Body of pancreas (tissue), 4 donors: ENCODE measurements around the gene ULK4. TPM values are rescaled to one million over a fixed set of nuclear protein-coding genes. Genes with fewer than 3 reads are reported as not detected.
"Not testable (repeated sequence)": the region's sequence is repeated elsewhere in the genome, so short reads cannot be mapped to it uniquely, and the experiment has no call there.

Source experiments
- ATAC-seq: fragments of 150-250 bp; one replicate; pipeline ENCODE4 v1.9.1; 2016
- DNase-seq, 4 donors: peaks; one replicate each; pipeline ENCODE4 v3.0.0-alpha.2; 2019
- H3K27ac ChIP-seq, 4 donors: fragments of 200-600 bp; sonication (generic); 1 replicate in 3 of 4; 2 replicates in 1 of 4; pipeline versions ENCODE4 v1.5.1 to v1.6.1; 2016 to 2019; ENCODE audit warnings: mild to moderate bottlenecking in 1 of 4, mixed read lengths in 1 of 4, moderate library complexity in 1 of 4
- H3K27me3 ChIP-seq, 2 donors: fragments of 200-600 bp; sonication (generic); one replicate each; pipeline ENCODE4 v1.6.0; 2016; ENCODE audit warnings: mild to moderate bottlenecking in 1 of 2
- H3K36me3 ChIP-seq, 2 donors: fragments of 200-600 bp; sonication (generic); replicated peaks in 1 of 2; 2 replicates each; pipeline ENCODE4 v1.5.1; 2016; ENCODE audit warnings: low read depth in 2 of 2; ENCODE audit not compliant: insufficient read depth in 1 of 2
- H3K4me1 ChIP-seq: fragments of 200-600 bp; sonication (generic); one replicate; pipeline ENCODE4 v1.6.0; 2016
- H3K4me3 ChIP-seq, 2 donors: fragments of 200-600 bp; sonication (generic); 1 replicate in 1 of 2; 2 replicates in 1 of 2; pipeline ENCODE4 v1.5.1; 2016 to 2019
- H3K9me3 ChIP-seq, 3 donors: fragments of 200-600 bp; sonication (generic); 1 replicate in 2 of 3; 2 replicates in 1 of 3; pipeline ENCODE4 v1.5.1; 2016
- CTCF ChIP-seq, 7 experiments: fragments of 450-650 bp in 4 of 7; fragments of 200-600 bp in 3 of 7; sonication (generic) in 3 of 7; IDR thresholded peaks; one replicate each; pipeline ENCODE4 v1.5.1; 2016 to 2019; ENCODE audit warnings: antibody characterized with exemption in 7 of 7
- POLR2A ChIP-seq, 3 donors: fragments of 450-650 bp; IDR thresholded peaks; one replicate each; pipeline ENCODE4 v1.6.1; 2016; ENCODE audit warnings: antibody characterized with exemption in 3 of 3, mild to moderate bottlenecking in 2 of 3
- WGBS, 2 donors: methylation state at CpG; one replicate each; pipeline ENCODE4 v1.1.5; 2017; 5-methylcytosine and 5-hydroxymethylcytosine counted together
- intact Hi-C: fragments of 100-400 bp; cut with DNase I; formaldehyde crosslinking; loops from one replicate; pipeline ENCODE4 v1.15.1; 2023
- total RNA-seq, 2 donors: library from RNA; depleted of rRNA; stranded (reverse); fragments of >200 nt; gene quantifications; one replicate each; pipeline ENCODE4 v1.1.0, GENCODE V29; 2016

The ULK4 gene
- total RNA-seq, 2 donors from 2014 or later, result 7.3 to 12.5 TPM

- no peak for TF ChIP-seq POLR2A (IDR thresholded peaks at IDR 0.05)
- TF ChIP-seq CTCF (IDR thresholded peaks at IDR 0.05), result no peak
- ATAC-seq (no peak), DNase-seq (no peak)
- Histone ChIP-seq H3K4me1 (no peaks in the 10 kb centered on the region), H3K9me3 (no peaks in the 10 kb centered on the region), H3K36me3 (no peaks in the 10 kb centered on the region), H3K27me3 (no peaks in the 10 kb centered on the region), H3K4me3 (no peak overlapping the region), H3K27ac (no peak overlapping the region)
- intact Hi-C loops, result no loop called here
- 18 to 22% methylated on average over 1 of the region's 1 CpG for WGBS, 2 donors
Observed at GRCh38 chr3:41394896-41395295, 567.0 kb downstream of the ULK4 start.

- H3K4me3 ChIP-seq, intact Hi-C loops, H3K9me3 ChIP-seq, ATAC-seq, H3K27ac ChIP-seq, H3K27me3 ChIP-seq, H3K4me1 ChIP-seq, DNase-seq, H3K36me3 ChIP-seq: not testable (repeated sequence)
- WGBS, 2 donors, result 63 to 75% methylated on average over 5 to 11 of the region's 11 CpGs
Observed at GRCh38 chr3:41370765-41371535, 591.0 kb downstream of the ULK4 start.

- WGBS, 2 donors, result 89 to 92% methylated on average over 5 to 7 of the region's 7 CpGs
- TF ChIP-seq CTCF (IDR thresholded peaks at IDR 0.05) (no peak), POLR2A (IDR thresholded peaks at IDR 0.05) (no peak)
Observed at GRCh38 chr3:41370307-41370706, 591.6 kb downstream of the ULK4 start.

GRCh38 chr3:41369838-41370237, 592.1 kb downstream of the ULK4 start:
- Histone ChIP-seq H3K27me3 (no peaks in the 10 kb centered on the region), H3K27ac (no peak overlapping the region), H3K4me1 (no peaks in the 10 kb centered on the region), H3K4me3 (no peak overlapping the region), H3K36me3 (no peaks in the 10 kb centered on the region), H3K9me3 (no peaks in the 10 kb centered on the region)
- WGBS, 2 donors, result 54 to 68% methylated on average over 3 of the region's 3 CpGs
- TF ChIP-seq CTCF (IDR thresholded peaks at IDR 0.05) (no peak), POLR2A (IDR thresholded peaks at IDR 0.05) (no peak)
- no peak for DNase-seq
- no peak for ATAC-seq
- intact Hi-C loops, result no loop called here

More at GRCh38 chr3:41370307-41370706, 591.6 kb downstream of the ULK4 start:
- Histone ChIP-seq H3K9me3 (no peaks in the 10 kb centered on the region), H3K27ac (no peak overlapping the region), H3K36me3 (no peaks in the 10 kb centered on the region), H3K4me1 (no peaks in the 10 kb centered on the region), H3K27me3 (no peaks in the 10 kb centered on the region), H3K4me3 (no peak overlapping the region)
- intact Hi-C loops, result no loop called here
- no peak for DNase-seq
- no peak for ATAC-seq

GRCh38 chr3:41365973-41366372, 595.9 kb downstream of the ULK4 start:
- no peak overlapping the region for H3K4me3 ChIP-seq
- ATAC-seq, result no peak
- H3K9me3 ChIP-seq, result no peaks in the 10 kb centered on the region
- TF ChIP-seq POLR2A (IDR thresholded peaks at IDR 0.05) (no peak), CTCF (IDR thresholded peaks at IDR 0.05) (no peak)
- DNase-seq, result no peak
- H3K27me3 ChIP-seq, result no peaks in the 10 kb centered on the region
- no peak overlapping the region for H3K27ac ChIP-seq
- H3K4me1 ChIP-seq, result peaks cover 7% of the 10 kb centered on the region
- 88 to 100% methylated on average over 1 of the region's 1 CpG for WGBS, 2 donors
- intact Hi-C loops, result no loop called here
- H3K36me3 ChIP-seq, result no peaks in the 10 kb centered on the region
